GM19438 (cell line): ENCODE results near the gene MSRB1.

Experiments
- ATAC-seq: cut with Tn5 transposase; IDR thresholded peaks from one replicate; pipeline ENCODE4 v1.9.1; 2021; ENCODE audit warnings: low read depth; ENCODE audit not compliant: unreplicated experiment

MSRB1 gene

DNA sequence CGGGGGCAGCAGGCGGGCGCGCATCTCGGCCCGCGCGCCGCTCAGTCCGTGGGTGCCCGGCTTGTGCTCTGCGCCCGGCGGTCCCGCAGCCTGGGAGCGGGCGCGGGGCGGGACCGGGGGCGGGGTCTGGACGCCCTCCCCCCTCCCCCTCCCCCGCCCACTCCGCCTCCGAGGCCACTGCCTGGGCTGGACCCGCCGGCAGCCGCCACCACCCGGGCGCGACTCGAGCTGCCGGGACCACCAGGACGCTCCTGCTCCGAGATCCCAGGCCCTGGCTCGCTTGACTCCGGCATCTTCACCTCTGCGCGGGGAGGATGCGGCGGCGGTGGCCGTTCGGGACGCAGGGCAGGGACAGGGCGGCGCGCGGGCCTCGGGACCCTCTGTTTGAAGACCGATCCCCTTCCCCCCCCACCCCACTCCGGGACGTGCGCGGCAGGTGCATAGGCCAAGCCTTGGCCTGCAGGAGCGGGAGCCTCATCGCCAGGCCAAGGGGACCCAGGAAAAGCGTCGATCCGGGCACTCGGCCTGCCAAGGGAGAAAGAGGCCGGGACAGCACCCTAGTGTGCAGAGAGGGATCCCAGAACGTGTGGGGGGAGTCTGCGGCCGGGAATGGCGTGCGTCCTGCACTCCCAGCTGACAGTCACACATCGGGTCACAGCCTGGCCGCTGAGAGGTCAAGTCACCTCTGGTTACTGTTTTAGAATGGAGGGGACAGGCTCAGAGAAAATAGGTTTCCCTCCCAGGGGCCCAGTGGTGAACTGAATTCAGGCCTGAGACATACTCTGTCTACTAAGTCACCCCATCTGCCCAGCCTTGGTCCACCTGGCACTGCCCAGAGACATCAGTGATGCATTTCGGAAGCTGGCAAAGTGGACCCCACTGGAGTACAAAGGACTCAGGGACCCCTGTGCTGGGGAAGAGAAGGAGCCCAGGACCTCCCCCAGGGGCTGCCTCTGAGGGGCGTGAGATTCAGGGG lies 24.4 kb downstream of the MSRB1 start, which contains the start of gene HS3ST6:
HS3ST6 (minus strand) TSS at position 65 of the 976 bp plus-strand sequence. CDS start 92 bp downstream, outside the sequence.
- ATAC-seq: no peak

GRCh38 chr16:1917665-1918350 lies 25.2 kb downstream of the MSRB1 start:
- no peak for ATAC-seq

DNA sequence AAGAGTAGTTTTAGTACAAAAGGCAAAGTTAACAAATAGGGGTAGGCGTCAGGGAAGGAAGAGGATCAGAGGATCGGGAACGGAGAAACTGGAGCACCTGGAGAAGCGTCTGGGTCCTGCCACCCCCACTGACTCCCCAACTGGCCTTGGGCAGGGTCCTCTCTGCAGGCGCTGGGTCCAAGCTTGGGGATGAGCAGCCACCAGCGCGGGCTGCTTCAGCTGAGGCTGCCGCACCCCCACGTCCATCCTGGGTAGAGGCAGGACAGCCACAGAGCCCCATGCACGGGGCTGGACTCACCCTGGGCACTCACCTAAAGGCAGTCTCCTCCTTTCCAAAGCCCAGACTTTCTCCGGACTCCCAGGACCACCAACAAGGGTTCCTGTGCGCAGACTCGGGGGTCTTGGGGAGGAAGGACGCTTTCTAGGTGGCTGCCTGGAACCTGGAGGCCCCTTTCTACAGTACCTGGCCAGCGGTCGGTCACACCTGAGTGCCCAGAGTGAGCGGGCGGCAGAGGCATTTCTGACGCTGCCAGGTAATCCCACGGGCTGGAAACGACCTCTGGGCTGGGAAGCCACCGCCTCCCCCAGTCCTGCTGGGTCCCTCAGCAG lies 25.8 kb downstream of the MSRB1 start:
- no peak for ATAC-seq

GRCh38 chr16:1916640-1916990 lies 26.4 kb downstream of the MSRB1 start:
- ATAC-seq: no peak

- ATAC-seq: no peak
Measured at GRCh38 chr16:1915732-1916639, 27.0 kb downstream of the MSRB1 start.

GRCh38 chr16:1914988-1915387 lies 28.0 kb downstream of the MSRB1 start:
- no peak for ATAC-seq

DNA sequence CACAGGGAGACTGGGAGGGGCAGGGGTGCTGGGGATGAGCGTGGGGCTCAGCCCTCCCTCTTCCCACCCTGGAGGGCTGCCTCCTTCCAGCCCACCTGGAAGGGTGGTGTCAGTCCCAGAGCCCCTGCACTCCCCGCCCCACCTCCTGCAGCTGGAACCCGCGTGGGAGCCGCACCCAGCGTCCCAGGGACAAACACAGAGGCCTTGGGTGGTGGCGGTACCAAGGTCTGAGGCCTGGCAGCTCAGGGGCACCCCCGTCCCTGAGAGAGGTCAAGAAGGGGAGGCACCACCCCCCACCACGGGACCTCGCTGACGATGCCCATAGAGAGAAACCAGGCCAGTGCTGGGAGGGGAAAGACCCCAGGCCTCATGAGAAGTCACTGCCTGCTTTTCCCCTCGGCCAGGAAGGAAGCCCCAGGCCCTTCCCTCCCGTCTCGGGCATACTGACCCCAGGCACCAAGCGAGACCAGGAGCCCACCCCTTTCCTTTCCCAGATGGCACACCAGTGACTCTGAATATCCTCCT lies 28.9 kb downstream of the MSRB1 start:
- ATAC-seq: no peak

DNA sequence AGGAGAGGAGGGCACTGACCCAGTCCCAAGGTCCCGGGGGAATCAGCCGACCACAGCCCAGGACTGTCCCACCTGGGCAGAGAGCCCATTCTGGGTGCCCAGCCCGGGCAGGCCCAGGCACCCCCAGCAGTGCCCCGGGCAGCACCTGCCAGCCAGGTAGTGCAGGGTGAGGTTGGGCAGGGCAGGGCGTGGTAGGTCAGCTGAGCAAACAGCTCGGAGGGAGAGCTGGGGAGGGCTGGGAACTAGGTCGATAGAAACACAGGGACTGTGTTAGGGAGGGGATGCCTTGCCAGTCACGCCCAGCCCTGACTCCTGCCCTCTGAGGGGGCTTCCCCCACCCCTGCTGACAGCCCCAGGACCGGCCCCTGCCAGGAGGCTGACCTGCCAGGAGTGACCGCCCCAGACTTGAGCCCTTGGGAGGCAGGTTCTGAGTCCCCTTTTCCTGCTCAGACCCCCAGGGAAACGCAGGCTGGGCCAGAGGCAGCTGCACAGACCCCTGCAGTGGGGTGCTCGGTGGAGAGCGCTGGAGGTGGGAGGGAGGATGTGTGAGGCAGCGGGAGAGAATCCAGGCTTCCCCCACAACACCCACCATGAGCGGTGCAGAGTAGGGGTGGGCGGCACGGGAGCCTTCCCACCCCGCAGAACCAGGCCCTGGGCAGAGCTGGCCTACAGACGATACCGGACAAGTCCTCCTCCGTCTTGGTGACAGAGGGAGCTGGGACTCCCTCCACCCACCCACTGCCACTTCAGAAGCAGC lies 29.5 kb downstream of the MSRB1 start:
- ATAC-seq: no peak

DNA sequence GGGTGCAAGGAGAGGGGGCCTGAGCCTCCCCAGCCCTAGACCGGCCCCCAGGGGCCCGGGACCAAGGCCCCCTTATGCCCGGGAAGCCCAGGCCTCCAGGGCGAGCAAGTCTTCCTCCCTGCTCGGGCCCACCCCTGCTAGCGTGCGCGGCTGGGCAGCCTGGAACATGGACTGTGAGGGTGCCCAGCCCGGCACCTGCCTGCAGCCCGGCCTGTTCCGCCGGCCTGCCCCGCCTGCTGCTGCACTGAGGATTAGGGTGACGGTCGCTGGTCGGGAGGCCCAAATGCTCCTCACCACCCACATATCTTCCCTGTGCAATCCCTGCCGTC lies 30.8 kb downstream of the MSRB1 start:
- ATAC-seq: no peak

DNA sequence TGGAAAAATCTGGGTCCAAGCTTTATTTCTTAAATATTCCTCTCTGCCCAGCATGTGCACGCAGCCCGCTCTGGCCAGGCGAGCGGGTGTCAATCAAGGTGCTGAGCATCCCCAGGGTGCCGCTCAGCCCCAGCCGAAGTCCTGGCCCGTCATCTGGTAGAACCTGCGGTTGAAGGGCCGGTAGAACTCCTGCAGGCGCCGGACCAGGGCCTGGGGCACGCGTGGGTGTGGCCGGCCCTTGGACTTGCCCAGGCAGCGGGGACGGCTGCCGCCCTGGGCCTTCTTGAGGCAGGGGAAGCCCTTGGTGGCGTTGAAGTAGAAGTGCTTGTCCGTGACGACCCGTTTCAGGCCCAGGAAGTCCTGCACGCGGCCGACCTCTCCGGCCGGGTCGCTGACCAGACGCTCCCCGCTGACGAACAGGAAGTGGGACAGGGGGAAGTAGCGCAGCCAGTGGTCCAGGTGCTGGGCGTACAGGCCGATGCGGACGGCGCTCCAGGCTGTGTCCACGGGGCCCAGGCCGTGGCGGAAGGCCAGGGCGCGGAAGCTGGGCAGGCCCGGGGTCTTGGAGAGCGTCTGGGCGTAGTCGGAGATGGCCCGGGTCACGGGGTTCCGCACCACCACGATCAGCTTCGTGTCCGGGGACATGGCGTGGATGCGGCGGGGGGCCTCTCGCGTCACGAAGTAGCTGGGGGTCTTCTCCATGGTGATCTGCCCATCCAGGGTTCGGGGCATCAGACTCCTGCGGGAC lies 31.4 kb downstream of the MSRB1 start:
- no peak for ATAC-seq

DNA sequence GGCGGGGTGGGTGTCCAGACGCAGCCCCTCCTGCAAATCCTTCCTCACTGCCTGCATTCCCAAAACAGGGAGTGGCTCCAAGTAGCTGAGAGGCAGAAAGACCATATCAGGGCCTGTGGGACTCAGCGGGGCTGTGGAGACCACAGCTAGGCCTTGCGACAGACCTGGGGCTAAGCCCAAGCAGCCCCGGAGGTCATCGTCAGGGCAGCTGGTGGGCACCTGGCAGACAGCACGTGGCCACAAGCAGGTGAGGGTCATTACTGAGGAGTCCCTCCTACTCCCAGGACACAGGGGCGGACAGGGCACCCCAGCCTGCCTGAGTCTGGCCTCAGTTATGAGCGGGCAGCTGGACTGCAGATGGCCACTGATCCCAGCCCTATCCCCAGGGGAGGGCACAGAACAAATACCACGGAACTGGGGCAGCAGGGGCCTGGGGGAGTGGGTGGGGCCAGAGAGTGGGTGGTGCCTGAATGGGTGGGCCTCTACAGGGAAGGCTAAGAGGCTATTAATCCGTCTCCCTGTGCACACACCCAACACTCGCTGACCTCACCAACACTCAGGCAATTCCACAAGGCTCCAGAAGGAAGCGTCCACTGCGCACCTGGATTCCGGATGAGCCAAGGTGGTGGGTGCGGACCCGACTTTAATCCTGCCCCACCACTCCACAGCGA lies 33.3 kb downstream of the MSRB1 start:
- ATAC-seq: no peak

DNA sequence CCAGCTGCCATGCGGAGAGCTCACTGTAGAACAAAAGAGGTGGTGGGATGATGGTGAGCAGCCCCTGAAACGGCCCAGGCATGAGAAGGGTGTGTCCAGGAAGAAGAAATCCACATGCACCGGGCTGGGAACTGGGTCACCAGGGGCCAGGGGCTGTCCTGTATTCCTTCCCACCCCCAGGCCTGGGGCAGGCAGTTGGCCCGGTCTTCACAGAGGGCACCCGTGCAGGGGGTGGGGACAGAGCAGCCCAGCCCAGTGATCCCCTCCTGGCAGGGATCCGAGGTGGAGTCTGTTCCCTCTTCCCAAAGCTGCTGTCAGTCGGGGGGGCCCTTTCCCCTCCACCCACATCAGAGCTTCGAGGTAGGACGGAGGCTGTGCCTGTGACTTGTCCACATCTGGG lies 34.0 kb downstream of the MSRB1 start:
- no peak for ATAC-seq

DNA sequence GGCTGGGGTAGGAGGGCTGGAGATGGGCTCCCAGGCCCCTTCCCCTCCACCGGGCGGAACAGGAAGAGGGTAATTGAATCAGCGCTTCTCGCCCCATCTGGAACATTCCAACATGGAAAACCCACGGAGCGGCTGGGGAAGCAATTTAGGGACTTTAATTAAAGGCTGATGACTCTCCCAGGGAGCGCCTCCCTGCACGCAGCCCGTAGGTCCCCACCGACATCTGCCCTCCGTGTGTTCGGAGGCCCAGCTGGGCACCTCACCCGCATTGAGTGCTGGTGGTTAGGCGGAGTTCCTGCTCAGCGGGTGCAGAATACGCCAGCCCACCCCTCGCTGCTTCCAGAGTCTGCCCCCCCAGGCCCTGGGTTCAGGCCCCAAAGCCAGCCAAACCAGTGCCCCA lies 34.8 kb downstream of the MSRB1 start:
- ATAC-seq: no peak

GRCh38 chr16:1907226-1907860 lies 35.7 kb downstream of the MSRB1 start:
- no peak for ATAC-seq

DNA sequence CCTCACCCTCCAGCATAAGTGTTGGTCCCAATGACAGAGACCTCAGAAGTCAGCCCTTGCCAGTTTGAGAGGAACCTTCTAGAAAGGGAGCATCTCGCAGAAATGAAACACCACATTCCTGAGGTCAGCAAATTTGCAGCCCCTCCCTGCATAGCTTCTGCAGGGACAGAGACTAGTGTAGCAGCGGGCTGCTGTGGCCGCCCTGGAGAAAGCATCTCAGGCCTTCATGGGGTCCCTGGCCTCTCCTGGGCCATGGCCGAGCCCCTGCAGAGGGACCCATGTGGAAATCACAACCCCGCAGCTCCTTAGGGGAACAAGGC lies 36.2 kb downstream of the MSRB1 start:
- no peak for ATAC-seq

- no peak for ATAC-seq
Measured at GRCh38 chr16:1906055-1906845, 36.7 kb downstream of the MSRB1 start.
